Muscle layer of duodenum (tissue), 2 donors: ENCODE results near the gene ODC1.

ENCODE experiments used
- H3K27ac ChIP-seq: one replicate; pipeline ENCODE4 v1.7.0; 2013; ENCODE audit warnings: mild to moderate bottlenecking, low read length
- H3K27me3 ChIP-seq: one replicate; pipeline ENCODE4 v1.7.0; 2013; ENCODE audit warnings: low read depth, mild to moderate bottlenecking, control low read depth, low read length
- H3K36me3 ChIP-seq, 2 donors: one replicate each; pipeline ENCODE4 v1.7.0; 2013; ENCODE audit warnings: low read length in 2 of 2, control low read depth in 1 of 2, mild to moderate bottlenecking in 1 of 2; ENCODE audit not compliant: insufficient read depth in 2 of 2, control insufficient read depth in 1 of 2
- H3K4me1 ChIP-seq, 2 donors: one replicate each; pipeline ENCODE4 v1.7.0; 2013; ENCODE audit warnings: low read length in 2 of 2, mild to moderate bottlenecking in 2 of 2, control low read depth in 1 of 2, moderate library complexity in 1 of 2; ENCODE audit not compliant: insufficient read depth in 2 of 2, control insufficient read depth in 1 of 2
- H3K4me3 ChIP-seq, 2 donors: one replicate each; pipeline ENCODE4 v1.7.0; 2013; ENCODE audit warnings: low read length in 2 of 2, low read depth in 1 of 2, mild to moderate bottlenecking in 1 of 2
- H3K9me3 ChIP-seq, 2 donors: one replicate each; pipeline ENCODE4 v1.7.0; 2013; ENCODE audit warnings: low read length in 2 of 2, control low read depth in 1 of 2, mild to moderate bottlenecking in 1 of 2; ENCODE audit not compliant: control insufficient read depth in 1 of 2
- donor health status: healthy.

Gene ODC1

DNA sequence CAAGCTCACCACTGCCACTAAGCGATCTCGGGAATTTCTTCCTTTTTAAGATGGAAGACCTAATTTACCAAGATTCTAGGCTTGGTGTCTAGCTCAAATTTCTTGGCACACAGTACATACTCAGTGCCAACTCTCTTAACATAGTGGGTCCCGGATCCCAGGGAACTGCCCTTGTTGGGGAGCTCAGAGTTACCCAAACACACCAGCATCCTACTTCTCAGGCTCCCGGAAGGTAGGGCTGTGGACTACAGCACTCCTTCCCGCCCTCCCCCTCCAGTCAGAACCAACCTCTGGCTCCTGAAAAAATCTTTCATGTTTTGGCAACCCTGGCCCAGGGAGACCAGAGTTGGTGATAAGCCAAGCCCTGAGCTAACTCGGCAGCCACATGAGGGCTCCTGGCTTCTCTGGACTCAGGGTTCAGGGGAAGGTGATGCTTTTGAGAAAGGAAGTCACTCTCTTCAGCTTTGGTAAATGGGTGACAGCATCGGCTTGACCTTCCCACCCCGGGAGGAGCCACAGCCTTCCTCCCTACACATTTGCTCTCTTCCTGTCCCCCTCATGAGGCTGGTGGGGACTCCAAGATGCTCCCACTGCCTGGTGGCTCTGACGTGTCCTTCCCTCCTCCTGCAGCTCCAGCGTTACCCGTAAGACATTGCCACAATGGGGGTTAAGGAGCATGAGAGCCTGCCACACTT lies 8.8 kb downstream of the ODC1 start:
- H3K27me3 ChIP-seq = no peaks in the 10 kb centered on the region
- H3K4me3 ChIP-seq = no peak overlapping the region
- H3K36me3 ChIP-seq = peaks cover 47 to 51% of the 10 kb centered on the region in 2 donors
- H3K27ac ChIP-seq = no peak overlapping the region
- H3K4me1 ChIP-seq = peaks cover 0 to 3% of the 10 kb centered on the region in 2 donors
- H3K9me3 ChIP-seq = no peaks in the 10 kb centered on the region

DNA sequence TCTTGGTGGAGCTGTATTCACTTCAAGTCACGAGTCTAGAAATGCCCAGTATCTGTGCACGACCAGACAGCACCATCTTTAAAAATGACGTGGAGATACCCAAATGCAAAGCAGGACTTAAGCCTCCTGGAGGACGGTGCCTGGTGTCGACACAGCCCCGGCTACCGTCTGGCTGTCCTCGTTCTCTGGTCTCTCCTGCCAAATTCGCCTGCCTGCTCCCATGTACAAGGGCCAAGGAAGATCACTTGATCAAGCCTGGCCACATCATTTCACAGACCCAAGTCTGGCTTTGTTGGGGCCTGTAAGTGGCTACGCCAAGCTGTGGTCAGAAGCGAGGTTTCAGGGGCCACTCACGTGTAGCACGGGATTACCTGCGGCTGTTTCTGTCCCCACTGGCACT lies 9.4 kb downstream of the ODC1 start:
- H3K9me3 ChIP-seq = no peaks in the 10 kb centered on the region
- H3K27ac ChIP-seq = no peak overlapping the region
- no peaks in the 10 kb centered on the region for H3K27me3 ChIP-seq
- H3K4me3 ChIP-seq = no peak overlapping the region
- H3K4me1 ChIP-seq = peaks cover 0 to 3% of the 10 kb centered on the region in 2 donors
- peaks cover 41 to 45% of the 10 kb centered on the region in 2 donors for H3K36me3 ChIP-seq

DNA sequence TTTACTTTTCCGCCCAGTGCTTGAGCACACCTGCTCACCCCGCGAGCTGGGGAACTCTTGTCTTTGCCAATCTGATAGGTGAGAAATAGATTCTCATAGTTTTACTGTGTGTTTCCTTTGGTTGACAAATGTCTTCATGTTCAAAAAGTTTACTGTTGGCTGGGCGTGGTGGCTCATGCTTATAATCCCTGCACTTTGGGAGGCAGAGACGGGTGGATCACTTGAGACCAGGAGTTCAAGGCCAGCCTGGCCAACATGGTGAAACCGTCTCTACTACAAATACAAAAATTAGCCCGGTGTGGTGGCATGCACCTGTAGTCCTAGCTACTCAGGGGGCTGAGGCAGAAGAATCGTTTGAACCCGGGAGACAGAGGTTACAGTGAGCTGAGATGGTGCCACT lies 10.3 kb downstream of the ODC1 start:
- peaks cover 0 to 3% of the 10 kb centered on the region in 2 donors for H3K4me1 ChIP-seq
- no peak overlapping the region for H3K4me3 ChIP-seq
- H3K27ac ChIP-seq = no peak overlapping the region
- H3K27me3 ChIP-seq = peaks cover 5% of the 10 kb centered on the region
- peaks cover 32 to 36% of the 10 kb centered on the region in 2 donors for H3K36me3 ChIP-seq
- H3K9me3 ChIP-seq = no peaks in the 10 kb centered on the region

DNA sequence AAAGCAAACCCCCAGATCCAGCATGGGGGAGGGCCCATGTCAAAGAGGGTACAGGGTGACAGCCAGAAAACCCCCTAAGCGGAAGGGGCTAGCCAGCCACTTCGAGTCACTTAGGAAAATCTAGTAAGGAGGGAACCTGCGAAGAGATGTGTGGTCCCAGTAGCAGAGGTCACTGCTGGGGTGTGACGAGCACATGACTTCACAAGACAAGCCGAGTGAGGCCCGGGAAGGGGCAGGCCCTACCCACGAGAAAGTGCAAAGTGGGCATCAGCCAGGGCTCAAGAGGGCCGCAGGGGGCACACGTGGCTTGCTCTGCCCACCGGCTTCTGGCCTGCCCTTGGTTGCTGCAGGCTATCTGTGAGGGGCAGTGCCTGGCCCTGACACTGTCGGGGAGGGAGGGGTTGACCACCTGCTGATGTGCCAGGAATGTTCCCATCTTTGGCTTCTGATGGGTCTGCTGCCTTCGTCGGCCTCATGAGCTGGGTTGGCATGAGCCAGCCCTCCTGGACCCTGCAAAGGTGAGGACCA lies 11.5 kb downstream of the ODC1 start:
- Histone ChIP-seq H3K4me3 (no peak overlapping the region), H3K27me3 (peaks cover 5% of the 10 kb centered on the region), H3K4me1 (peaks cover 0 to 3% of the 10 kb centered on the region in 2 donors), H3K9me3 (no peaks in the 10 kb centered on the region), H3K27ac (no peak overlapping the region), H3K36me3 (peaks cover 21 to 24% of the 10 kb centered on the region in 2 donors)

DNA sequence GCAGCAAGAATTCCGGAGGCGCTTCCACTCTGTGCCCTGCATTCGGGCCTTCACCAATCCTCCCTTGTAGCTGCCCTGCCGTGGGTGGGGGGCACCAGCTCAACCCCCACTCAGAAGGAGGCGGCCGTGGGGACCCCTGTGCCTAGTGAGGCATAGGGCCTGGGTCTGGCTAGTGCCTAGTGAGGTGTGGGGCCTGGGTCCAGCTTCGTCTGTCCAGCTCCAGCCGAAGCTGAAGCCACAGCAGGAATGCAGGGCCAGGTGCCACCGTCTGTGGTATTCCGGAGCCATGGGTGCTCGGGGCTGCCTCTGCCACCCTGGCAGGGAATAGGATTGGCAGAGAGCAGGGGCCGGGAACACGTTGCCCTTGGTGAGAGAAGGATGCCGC lies 12.3 kb downstream of the ODC1 start:
- peaks cover 15 to 16% of the 10 kb centered on the region in 2 donors for H3K36me3 ChIP-seq
- peaks cover 5% of the 10 kb centered on the region for H3K27me3 ChIP-seq
- H3K4me3 ChIP-seq = no peak overlapping the region
- no peaks in the 10 kb centered on the region for H3K9me3 ChIP-seq
- no peak overlapping the region for H3K27ac ChIP-seq
- H3K4me1 ChIP-seq = peaks cover 0 to 3% of the 10 kb centered on the region in 2 donors

DNA sequence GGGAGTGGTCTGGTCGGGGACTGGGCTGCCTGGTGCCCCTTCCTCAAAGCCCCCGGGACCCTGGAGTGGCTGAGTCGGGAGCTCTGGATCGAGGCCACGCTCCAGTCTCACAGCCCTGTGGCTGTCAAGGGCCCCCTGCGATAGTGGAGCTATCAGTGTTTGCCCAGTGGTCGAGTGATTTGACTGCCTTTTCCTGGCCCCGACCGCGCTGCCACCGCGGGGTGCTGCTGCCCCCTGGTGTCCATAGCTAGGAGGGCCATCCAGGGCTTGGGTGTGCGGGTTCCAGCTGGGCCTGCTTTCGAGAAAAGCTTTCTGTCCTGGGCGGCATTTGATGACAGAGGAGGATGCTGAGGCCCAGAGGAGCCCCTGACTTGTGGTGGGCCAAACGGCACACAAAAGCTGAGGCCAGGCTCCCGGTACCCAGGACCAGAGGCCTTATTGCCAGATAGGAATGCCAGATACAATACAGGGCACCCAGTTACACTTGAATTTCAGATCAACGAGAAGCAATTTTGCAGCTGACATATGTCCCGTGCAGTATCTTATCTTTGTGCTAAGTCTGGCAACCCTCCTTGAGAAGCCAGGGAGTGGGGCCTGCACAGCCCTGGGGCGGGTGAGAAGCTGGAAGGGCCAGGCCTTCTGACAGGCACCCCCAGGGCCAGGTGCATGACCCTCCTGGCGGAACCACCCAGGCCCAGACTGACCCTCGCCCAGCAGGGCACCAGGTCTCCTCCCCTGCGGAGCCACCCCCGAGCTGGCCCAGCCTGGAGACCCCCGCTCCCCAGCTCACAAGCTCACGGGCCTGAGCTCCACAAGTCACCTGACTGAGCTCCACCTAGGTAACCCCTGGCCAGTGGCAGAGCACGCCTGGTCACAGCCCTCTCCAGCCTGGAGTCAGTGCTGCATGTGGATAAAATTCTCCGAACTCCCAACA lies 13.0 kb downstream of the ODC1 start:
- Histone ChIP-seq H3K4me3 (no peak overlapping the region), H3K4me1 (peaks cover 0 to 3% of the 10 kb centered on the region in 2 donors), H3K27me3 (peaks cover 5% of the 10 kb centered on the region), H3K27ac (no peak overlapping the region), H3K36me3 (peaks cover 8 to 9% of the 10 kb centered on the region in 2 donors), H3K9me3 (no peaks in the 10 kb centered on the region)

DNA sequence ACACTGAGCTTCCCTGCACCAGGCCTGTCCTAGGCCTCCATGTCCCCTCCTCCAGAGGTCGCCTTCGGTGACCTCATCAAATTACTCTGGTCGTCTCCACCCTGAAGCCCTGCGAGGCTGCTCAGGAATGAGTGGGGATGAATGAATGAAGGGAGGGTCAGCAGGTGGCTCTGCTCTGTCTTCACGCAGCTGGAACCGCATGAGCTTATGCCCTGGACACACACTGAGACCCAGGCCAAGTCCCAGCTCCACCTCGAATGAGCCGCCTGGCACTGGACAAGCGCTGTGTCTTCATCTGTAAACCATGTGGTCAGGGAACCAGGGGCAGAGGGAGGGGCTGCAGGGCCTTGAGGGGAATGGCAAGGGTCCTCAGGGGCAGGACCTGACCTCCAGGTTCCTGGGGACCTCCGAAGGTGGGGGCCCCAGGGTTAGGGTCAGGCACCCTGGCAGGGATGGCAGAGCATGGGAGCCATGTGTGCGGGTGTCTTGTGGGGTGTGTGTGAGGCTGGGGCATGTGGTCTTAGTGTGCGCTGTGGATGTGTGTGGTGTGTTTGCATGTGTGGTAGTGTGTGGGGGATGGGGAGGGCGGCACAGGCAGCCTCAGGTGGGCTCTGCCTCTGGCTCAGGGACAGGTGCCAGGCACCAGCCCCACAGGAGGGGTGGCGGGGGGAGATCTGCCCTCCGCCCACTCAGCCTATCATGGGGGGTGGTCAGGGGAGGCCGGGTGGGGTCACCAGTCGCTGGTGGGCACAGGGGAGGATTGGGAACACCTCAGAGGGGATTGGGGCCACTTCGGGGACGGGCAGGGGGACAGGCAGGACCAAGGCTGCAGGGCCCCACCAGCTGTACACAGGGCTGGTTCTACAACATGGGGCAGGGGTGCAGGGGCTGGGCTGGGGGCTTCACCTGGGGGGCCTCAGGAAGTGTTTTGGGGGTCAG lies 13.9 kb downstream of the ODC1 start:
- Histone ChIP-seq H3K27ac (no peak overlapping the region), H3K4me3 (no peak overlapping the region)

DNA sequence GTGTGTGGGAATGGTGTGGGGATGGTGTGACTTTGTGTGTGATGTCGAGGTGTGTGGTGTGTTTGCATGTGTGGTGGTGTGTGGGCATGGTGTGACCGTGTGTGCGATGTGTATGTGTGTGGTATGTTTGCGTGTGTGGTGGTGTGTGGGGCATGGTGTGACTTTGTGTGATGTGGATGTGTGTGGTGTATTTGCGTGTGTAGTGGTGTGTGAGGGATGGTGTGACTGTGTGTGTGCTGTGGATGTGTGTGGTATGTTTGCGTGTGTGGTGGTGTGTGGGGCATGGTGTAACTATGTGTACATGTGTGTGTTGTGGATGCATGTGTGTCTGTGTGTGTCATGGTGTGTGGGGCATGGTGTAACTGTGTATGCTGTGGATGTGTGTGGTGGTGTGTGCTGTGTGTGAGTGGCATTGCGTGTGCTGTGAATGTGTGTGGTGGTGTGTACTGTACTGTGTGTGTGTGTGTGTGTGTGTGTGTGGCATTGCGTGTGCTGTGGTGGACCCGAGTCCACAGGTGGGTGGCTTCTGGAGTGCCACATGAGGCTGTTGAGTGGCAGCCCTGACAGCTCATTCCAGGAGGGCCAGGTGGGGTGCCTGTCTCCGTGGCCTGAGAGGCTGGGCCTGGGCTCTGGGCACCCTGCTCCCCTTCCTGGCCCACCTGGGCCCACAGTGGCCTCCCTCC lies 14.7 kb downstream of the ODC1 start:
- Histone ChIP-seq H3K27me3 (peaks cover 5% of the 10 kb centered on the region), H3K27ac (no peak overlapping the region), H3K4me3 (no peak overlapping the region), H3K9me3 (no peaks in the 10 kb centered on the region), H3K4me1 (peaks cover 0 to 3% of the 10 kb centered on the region in 2 donors), H3K36me3 (no peaks in the 10 kb centered on the region)

More for the DNA sequence above, 13.9 kb downstream of the ODC1 start:
- Histone ChIP-seq H3K36me3 (no peaks in the 10 kb centered on the region), H3K27me3 (peaks cover 5% of the 10 kb centered on the region), H3K4me1 (peaks cover 0 to 3% of the 10 kb centered on the region in 2 donors), H3K9me3 (no peaks in the 10 kb centered on the region)

DNA sequence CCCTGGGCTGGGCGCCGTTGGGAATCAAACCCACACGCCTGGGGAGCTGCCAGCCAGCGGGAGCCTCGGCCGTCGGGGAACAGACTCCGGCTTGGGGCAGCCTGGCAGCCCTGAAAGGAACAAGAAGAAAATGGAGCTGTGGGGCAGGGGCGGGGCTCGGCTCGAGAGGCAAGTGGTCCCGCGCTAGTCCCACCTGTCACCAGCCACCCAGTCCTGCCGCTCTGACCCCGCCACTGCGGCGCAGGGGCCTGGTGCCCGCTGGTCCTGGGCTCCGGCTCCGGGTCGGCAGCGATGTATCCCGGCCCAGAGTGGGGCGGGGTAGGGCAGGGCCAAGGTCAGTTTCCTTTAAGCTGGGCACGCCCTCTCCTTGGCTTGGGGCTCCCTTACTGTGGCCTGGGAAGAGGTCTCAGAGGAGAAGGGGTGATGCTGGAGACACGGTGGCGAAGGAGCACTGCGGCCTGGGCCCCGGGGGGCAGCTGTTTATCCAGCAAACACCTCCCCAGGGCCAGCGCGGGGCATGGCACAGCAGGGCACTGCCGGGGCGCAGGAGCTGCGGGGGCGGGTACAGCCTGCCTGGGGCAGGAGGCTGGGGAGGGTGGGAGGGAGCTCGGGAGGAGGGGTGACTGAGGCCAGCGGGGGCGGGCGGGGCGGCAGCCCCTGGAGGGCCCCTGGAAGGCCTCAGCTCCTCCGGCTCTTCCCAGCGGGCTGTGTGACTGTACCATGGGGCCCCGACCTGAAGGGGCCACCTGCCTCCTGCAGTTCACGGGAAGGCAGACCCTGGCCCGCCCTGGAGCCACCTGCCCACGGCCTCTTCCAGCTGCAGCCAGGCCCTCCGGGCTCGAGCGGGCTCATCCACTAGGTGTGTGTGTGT lies 15.6 kb downstream of the ODC1 start:
- peak overlapping the region; percentile 73 for H3K27ac ChIP-seq

More for the DNA sequence above, 15.6 kb downstream of the ODC1 start:
- Histone ChIP-seq H3K36me3 (no peaks in the 10 kb centered on the region), H3K4me3 (peak overlapping the region in 1 of 2 donors; percentile 57), H3K9me3 (no peaks in the 10 kb centered on the region), H3K27me3 (peaks cover 5% of the 10 kb centered on the region), H3K4me1 (peaks cover 0 to 3% of the 10 kb centered on the region in 2 donors)
